ENCODE results near the gene FOXA2. TPM values are rescaled to one million over a fixed set of nuclear protein-coding genes. Genes with fewer than 3 reads are reported as not detected.

The FOXA2 gene
- total and polyA plus RNA-seq, 9 of the 15 experiments (the other 6 are each of a cell fraction or from before 2014, with no cell fraction given) = 0.10 to 1.0 (median 0.25) TPM

DNA sequence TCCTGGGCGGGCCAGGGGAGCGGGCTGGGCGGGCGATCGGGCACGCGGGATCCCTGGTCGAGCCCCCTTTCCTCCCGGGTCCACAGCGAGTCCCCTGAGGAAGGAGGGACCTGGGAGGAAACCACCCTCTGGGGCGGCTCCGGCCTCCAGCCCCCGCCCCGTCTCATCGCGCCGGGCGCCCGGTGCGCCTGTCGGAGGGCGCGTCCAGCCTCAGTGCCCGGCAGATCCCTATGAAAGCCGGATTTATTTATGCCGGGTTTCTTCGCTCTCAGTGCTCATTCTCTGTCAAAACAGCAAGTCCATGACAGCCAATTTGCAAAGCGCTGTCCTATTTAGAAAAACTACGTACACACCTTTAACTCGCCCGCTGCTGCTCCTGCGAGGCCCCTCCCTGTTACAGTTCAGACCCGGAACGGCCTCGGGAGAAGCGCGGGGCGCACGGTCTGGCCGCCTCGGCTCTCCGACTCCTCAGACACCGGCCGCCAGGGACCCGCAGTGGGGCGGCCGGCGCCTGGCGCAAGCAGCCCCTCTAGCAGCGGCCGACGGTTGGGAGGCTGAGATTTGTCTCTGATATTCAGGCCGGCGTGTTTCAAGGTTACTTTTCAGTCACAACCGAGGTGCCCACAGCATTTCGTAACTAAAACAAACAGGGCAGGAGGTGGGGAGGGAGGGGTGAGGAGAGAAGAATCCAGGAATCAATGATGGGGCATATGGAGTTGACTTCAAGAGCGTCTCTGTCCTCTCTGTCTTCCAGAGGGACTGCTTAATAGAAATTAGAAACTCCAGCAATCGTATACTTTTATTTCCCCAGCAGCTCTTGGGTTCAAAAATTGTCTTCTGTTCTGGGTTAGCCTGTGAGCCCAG lies 782 bp upstream of the FOXA2 start:
- TF ChIP-seq PHF21A (IDR thresholded peaks at IDR 0.05; ENCODE audit: borderline replicate concordance, low read depth) = no peak
- 0 out of 2 replicates have a peak, but pooled peaks have one; percentile 12 for TF ChIP-seq CTBP1 (IDR thresholded peaks at IDR 0.05; ENCODE audit: borderline replicate concordance)
- 0 out of 2 replicates have a peak, but pooled peaks have one; percentile 17 for TF ChIP-seq NCOA6 (IDR thresholded peaks at IDR 0.05)
- DNase-seq (ENCODE audit: extremely low read depth in 1 of 4, low spot score in 3 of 4) (peak in 2 of 4 experiments; percentile 15 to 26), FAIRE-seq (no peak), ATAC-seq (peak; percentile 12; the same call in 2 of the 3 replicates)
- H3K9ac ChIP-seq (ENCODE audit: insufficient read depth in 1 of 2, low read depth in 2 of 2, low read length in 2 of 2) = 0 out of 4 replicates have a peak overlapping the region, but pooled peaks of 1 of the 2 experiments have one; percentile 26
- intact Hi-C loops (cut with micrococcal nuclease) = loop anchor here (5.0 to 10.0 kb wide), 3 partner anchors 60 to 130 kb away; no protein-coding TSS in a partner anchor
- no peak overlapping the region for H2AFZ ChIP-seq (ENCODE audit: low read depth, low read length)
- H4K20me1 ChIP-seq (replicated peaks; ENCODE audit: control insufficient read depth, insufficient read depth, low read length) = no peaks in the 10 kb centered on the region
- H3K9me3 ChIP-seq (replicated peaks; ENCODE audit: control insufficient read depth, insufficient read depth, low read depth, low read length) = no peaks in the 10 kb centered on the region
- no peaks in the 10 kb centered on the region; a peak in 2 of 5 replicates for H3K27me3 ChIP-seq (ENCODE audit: control insufficient read depth in 2 of 2, insufficient read depth in 2 of 2, low read length in 2 of 2)
- H3K36me3 ChIP-seq (ENCODE audit: control insufficient read depth, insufficient read depth, low read length) = no peaks in the 10 kb centered on the region
- H3K9me1 ChIP-seq (ENCODE audit: control insufficient read depth, insufficient read depth, low read length) = no peaks in the 10 kb centered on the region
- no TSS peak for BruUV-seq (replicated peaks)
- CTCF ChIA-PET (ENCODE audit: low intra/inter-chr PET ratio) = interaction anchor here (0.5 to 3.6 kb wide), 2 partner anchors 69 to 246 kb away, joined by 3 to 20 read pairs; no protein-coding TSS in a partner anchor
- POLR2A ChIA-PET = interaction anchor here (1.3 kb wide), 1 partner anchor 14 kb away, joined by 3 read pairs; no protein-coding TSS in a partner anchor
- H3K27ac ChIP-seq (ENCODE audit: extremely low read depth, low read depth, low read length) = no peak overlapping the region
- in situ Hi-C loops (cut with MboI) = loop anchor here (5.0 kb wide), 1 partner anchor 248 kb away; no protein-coding TSS in a partner anchor
- 14% methylated on average over 29 of the region's 58 CpGs for WGBS (ENCODE audit: insufficient coverage, low coverage, missing lambda C conversion rate)
- peak overlapping the region; percentile 33; the same call in 1 of the 2 replicates for H3K4me3 ChIP-seq
- no peaks in the 10 kb centered on the region; the same call in 2 of the 3 replicates for H3K79me2 ChIP-seq (ENCODE audit: control insufficient read depth, insufficient read depth, low read length)
- no peak overlapping the region for H3K4me2 ChIP-seq (ENCODE audit: insufficient read depth, low read length)
- peaks cover 0 to 30% of the 10 kb centered on the region in 2 experiments; a peak in 2 of 5 replicates for H3K4me1 ChIP-seq (replicated peaks in 1 of 2; ENCODE audit: control insufficient read depth in 2 of 2, insufficient read depth in 2 of 2, low read length in 2 of 2)

All from K562 (cell line).